Suprapubic skin (tissue), 4 donors: ENCODE measurements around the gene FTH1. TPM values are rescaled to one million over a fixed set of nuclear protein-coding genes. Genes with fewer than 3 reads are reported as not detected.
A peak's percentile ranks its signal among the peaks of the same experiment; 100 is the strongest.

Experiments used
- DNase-seq, 2 donors: peaks; one replicate each; pipeline ENCODE4 v3.0.0-alpha.2; 2019; ENCODE audit warnings: low spot score in 2 of 2
- H3K27ac ChIP-seq: fragments of 200-600 bp; sonication (generic); one replicate; pipeline ENCODE4 v1.5.1; 2019
- H3K27me3 ChIP-seq: fragments of 200-600 bp; sonication (generic); one replicate; pipeline ENCODE4 v1.5.1; 2019
- H3K36me3 ChIP-seq: fragments of 200-600 bp; sonication (generic); one replicate; pipeline ENCODE4 v1.5.1; 2019
- H3K4me1 ChIP-seq: fragments of 200-600 bp; sonication (generic); one replicate; pipeline ENCODE4 v1.5.1; 2019
- H3K4me3 ChIP-seq: fragments of 200-600 bp; sonication (generic); one replicate; pipeline ENCODE4 v1.5.1; 2019; ENCODE audit warnings: mild to moderate bottlenecking
- H3K9me3 ChIP-seq: fragments of 200-600 bp; sonication (generic); one replicate; pipeline ENCODE4 v1.5.1; 2019
- EP300 ChIP-seq: sonication (generic); formaldehyde crosslinking; IDR thresholded peaks from one replicate; pipeline ENCODE4 v1.6.1; 2017; ENCODE audit warnings: antibody characterized with exemption
- POLR2A ChIP-seq, 2 donors: fragments of 450-650 bp; IDR thresholded peaks; one replicate each; pipeline ENCODE4 v1.6.1; 2017; ENCODE audit warnings: antibody characterized with exemption in 2 of 2, mild to moderate bottlenecking in 2 of 2, moderate library complexity in 2 of 2
- POLR2AphosphoS5 ChIP-seq, 3 donors: sonication (generic); formaldehyde crosslinking; IDR thresholded peaks; one replicate each; pipeline ENCODE4 v1.6.1; 2017; ENCODE audit warnings: antibody characterized with exemption in 3 of 3
- WGBS: methylation state at CpG from one replicate; pipeline ENCODE4 v1.1.5; 2018; 5-methylcytosine and 5-hydroxymethylcytosine counted together
- total RNA-seq, 4 donors: library from RNA; depleted of rRNA; stranded (reverse); fragments of >200 nt; gene quantifications; one replicate each; pipeline ENCODE4 v1.1.0, GENCODE V29; 2016
- TF ChIP-seq, protein P1 (sequence below), 2 donors: fragments of 200-600 bp in 1 of 2; fragments of 450-650 bp in 1 of 2; sonication (generic) in 1 of 2; IDR thresholded peaks; one replicate each; pipeline ENCODE4 v1.5.1; 2016 to 2019; ENCODE audit warnings: antibody characterized with exemption in 2 of 2, mild to moderate bottlenecking in 1 of 2, moderate library complexity in 1 of 2

FTH1 gene
- total RNA-seq, 4 donors from 2014 or later: 578 to 1,480 (median 967) TPM

DNA sequence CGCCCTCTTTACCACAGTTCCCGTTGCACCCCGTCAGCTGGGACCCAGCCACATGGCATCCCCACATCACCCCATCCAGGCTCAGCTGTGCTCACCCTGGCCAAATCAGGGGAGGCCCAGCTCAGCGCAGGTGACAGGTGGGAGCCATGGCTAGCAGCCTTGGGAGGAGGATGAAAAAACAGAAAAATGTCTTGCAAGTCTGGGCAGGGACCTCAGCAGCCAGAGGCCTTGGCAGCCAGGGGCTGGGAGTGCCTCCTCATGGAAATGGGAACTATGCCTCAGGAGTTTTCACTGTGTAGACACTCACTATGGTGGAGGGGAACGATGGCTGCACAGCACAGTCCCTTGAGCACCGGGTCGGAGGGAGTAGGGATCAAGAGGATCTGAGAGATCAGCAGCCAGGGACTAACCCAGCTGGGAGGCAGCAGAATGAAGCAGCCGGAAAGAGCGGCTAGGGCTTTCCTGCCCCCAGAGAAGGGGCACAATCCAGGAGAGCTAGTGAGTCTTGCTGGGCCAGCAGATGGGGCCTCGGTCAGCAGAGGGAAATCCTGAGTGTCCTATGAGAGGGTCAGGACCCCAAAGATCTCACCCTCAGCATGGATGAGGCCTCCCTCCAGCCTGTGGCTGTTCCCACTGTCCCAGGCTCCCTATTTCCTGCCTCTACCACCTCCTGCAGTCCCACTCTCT is 6.2 kb upstream of the FTH1 start:
- Histone ChIP-seq H3K4me1 (peaks cover 85% of the 10 kb centered on the region), H3K9me3 (no peaks in the 10 kb centered on the region), H3K4me3 (peak overlapping the region; percentile 7), H3K36me3 (no peaks in the 10 kb centered on the region), H3K27me3 (no peaks in the 10 kb centered on the region), H3K27ac (peak overlapping the region; percentile 99)
- TF ChIP-seq POLR2AphosphoS5 (IDR thresholded peaks at IDR 0.05) (peak in 1 of 3 donors; percentile 23), EP300 (no peak)
- TF ChIP-seq, protein P1, sequence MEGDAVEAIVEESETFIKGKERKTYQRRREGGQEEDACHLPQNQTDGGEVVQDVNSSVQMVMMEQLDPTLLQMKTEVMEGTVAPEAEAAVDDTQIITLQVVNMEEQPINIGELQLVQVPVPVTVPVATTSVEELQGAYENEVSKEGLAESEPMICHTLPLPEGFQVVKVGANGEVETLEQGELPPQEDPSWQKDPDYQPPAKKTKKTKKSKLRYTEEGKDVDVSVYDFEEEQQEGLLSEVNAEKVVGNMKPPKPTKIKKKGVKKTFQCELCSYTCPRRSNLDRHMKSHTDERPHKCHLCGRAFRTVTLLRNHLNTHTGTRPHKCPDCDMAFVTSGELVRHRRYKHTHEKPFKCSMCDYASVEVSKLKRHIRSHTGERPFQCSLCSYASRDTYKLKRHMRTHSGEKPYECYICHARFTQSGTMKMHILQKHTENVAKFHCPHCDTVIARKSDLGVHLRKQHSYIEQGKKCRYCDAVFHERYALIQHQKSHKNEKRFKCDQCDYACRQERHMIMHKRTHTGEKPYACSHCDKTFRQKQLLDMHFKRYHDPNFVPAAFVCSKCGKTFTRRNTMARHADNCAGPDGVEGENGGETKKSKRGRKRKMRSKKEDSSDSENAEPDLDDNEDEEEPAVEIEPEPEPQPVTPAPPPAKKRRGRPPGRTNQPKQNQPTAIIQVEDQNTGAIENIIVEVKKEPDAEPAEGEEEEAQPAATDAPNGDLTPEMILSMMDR (IDR thresholded peaks at IDR 0.05): no peak
- DNase-seq: peak in 1 of 2 donors; percentile 77
- 45% methylated on average over 8 of the region's 10 CpGs for WGBS

DNA sequence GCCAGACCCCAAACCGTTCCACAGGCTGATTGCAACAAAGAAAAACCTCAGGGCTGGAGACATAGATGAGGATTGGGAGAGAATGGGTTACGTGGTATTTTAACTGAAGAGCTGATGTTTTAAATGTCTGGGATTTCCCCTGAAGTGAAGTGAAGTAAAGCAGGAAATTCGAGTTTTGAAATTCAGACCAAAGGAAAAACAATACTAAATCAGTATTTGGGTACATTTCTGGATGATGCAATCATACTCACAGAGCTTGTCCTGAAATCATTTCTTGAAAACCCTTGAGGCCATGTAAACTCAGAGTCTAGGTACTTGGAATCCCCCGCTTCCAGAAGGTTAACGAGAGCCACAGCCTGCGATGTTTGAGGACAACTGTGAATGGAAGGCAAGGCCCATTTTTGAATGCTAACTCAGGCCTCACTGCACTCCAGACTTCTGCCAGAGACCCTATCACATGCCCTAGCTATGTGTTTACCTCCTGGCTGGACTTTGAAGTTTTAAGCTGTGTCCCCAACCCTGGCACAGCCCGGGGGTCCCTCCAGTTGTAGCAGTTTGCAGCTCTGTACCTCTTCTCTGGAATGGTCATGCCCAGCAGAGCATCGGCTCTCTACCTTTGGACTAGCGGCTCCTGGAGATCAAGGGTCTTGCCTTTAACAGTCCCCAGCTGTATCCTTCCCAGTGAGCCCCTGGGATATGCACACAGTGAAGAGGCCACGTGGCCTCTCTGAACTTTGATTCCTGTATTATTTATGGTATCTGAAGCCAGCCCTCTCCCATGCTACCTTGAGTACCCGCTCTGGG is 5.4 kb upstream of the FTH1 start:
- Histone ChIP-seq H3K27me3 (no peaks in the 10 kb centered on the region), H3K36me3 (no peaks in the 10 kb centered on the region), H3K4me3 (peak overlapping the region; percentile 37), H3K9me3 (no peaks in the 10 kb centered on the region), H3K4me1 (peaks cover 84% of the 10 kb centered on the region), H3K27ac (peak overlapping the region; percentile 99)
- 34% methylated on average over 11 of the region's 11 CpGs for WGBS
- TF ChIP-seq EP300 (no peak), POLR2A (IDR thresholded peaks at IDR 0.05) (peak in 1 of 2 donors; percentile 16), POLR2AphosphoS5 (IDR thresholded peaks at IDR 0.05) (peak; percentile 16 to 39 (median 31))
- TF ChIP-seq, protein P1 (IDR thresholded peaks at IDR 0.05): no peak
- DNase-seq: no peak

GRCh38 chr11:61972112-61972671 is 4.8 kb upstream of the FTH1 start:
- WGBS: 32% methylated on average over 7 of the region's 7 CpGs
- Histone ChIP-seq H3K9me3 (no peaks in the 10 kb centered on the region), H3K36me3 (no peaks in the 10 kb centered on the region), H3K4me3 (peak overlapping the region; percentile 37), H3K4me1 (peaks cover 82% of the 10 kb centered on the region), H3K27me3 (no peaks in the 10 kb centered on the region), H3K27ac (peak overlapping the region; percentile 99)
- no peak for TF ChIP-seq EP300
- no peak for DNase-seq

- Histone ChIP-seq H3K36me3 (no peaks in the 10 kb centered on the region), H3K9me3 (no peaks in the 10 kb centered on the region), H3K27me3 (no peaks in the 10 kb centered on the region), H3K4me1 (peaks cover 82% of the 10 kb centered on the region), H3K27ac (peak overlapping the region; percentile 99), H3K4me3 (peak overlapping the region; percentile 37)
- 9% methylated on average over 16 of the region's 16 CpGs for WGBS
- TF ChIP-seq EP300: peak; percentile 55
- TF ChIP-seq, protein P1 (IDR thresholded peaks at IDR 0.05): no peak
- peak; percentile 42 to 84 (median 60) for TF ChIP-seq POLR2AphosphoS5 (IDR thresholded peaks at IDR 0.05)
- TF ChIP-seq POLR2A (IDR thresholded peaks at IDR 0.05): peak in 1 of 2 donors; percentile 67
- peak; percentile 98 to 99 for DNase-seq
These were observed 4.0 kb upstream of the FTH1 start for GRCh38 chr11:61971248-61972111.
